Stimulated activated naive CD8-positive, alpha-beta T cell treated with anti-CD3 and anti-CD28 coated beads, Interleukin-15, amount 100 ng/mL, for 72 hours (primary cell): ENCODE data around the gene DR1.
A peak's percentile ranks its signal among the peaks of the same experiment; 100 is the strongest.

Experiments
- ATAC-seq: fragments of 150-1000 bp; cut with Tn5 transposase; 2 replicates; pipeline ENCODE4 v1.10.0; 2021; ENCODE audit warnings: mild to moderate bottlenecking, moderate library complexity
- DNase-seq, 2 donors: peaks; one replicate each; pipeline ENCODE4 v3.0.0; 2021 to 2022
- H3K27ac Mint-ChIP-seq, 2 donors: one replicate each; pipeline ENCODE4 v1.8.0; 2022; ENCODE audit warnings: mild to moderate bottlenecking in 2 of 2, mixed read lengths in 2 of 2, moderate library complexity in 2 of 2
- H3K27me3 Mint-ChIP-seq: one replicate; pipeline ENCODE4 v1.8.0; 2022; ENCODE audit warnings: mixed read lengths
- H3K4me1 Mint-ChIP-seq: one replicate; pipeline ENCODE4 v1.8.0; 2022; ENCODE audit warnings: mild to moderate bottlenecking, mixed read lengths
- H3K4me3 Mint-ChIP-seq, 2 donors: one replicate each; pipeline ENCODE4 v1.8.0; 2022; ENCODE audit warnings: mild to moderate bottlenecking in 2 of 2, mixed read lengths in 2 of 2, moderate library complexity in 1 of 2
- H3K9me3 Mint-ChIP-seq, 2 donors: one replicate each; pipeline ENCODE4 v1.8.0; 2022; ENCODE audit warnings: mixed read lengths in 2 of 2

Gene DR1

DNA sequence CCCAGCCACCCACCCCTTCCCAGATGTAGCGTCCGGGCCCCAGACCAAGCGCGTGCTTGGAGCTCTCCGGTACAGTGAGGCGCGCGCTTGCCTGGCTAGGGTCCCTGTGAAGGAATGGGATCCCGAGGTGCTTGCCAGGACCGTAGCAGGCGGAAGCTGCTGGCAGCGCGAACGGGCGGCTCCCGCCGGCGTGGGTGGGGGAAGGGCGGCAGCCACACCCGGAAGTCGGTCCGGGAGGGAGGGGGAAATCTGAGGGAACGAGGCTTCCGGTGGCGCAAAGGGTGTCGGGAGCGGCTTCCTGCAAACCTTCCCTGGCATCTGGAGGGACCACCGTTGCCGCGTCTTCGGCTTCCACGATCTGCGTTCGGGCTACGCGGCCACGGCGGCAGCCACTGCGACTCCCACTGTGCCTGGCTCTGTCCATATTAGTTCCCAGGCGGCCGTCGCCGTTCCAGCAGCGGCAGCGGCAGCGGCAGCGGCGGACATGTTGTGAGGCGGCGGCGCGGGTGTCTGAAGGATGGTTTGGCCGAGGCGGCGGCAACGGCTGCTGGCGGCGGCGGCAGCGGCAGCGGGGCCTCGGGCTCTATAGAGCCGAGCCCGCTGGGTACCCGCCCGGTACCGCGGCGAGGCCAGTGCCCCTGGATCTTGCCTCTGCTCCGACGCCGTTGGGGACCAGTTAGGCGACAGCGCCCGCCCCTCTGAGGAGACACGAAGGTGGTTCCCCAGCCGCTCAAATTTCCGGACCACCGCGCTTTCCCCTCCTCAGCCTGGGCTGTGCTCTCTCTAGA is at the start of gene DR1:
DR1 (plus strand) TSS at position 275 of the 788 bp plus-strand sequence. CDS start 739 bp downstream, outside the sequence.
- Mint-ChIP-seq H3K4me1 (peaks cover 19% of the 10 kb centered on the region), H3K27me3 (no peaks in the 10 kb centered on the region), H3K9me3 (no peaks in the 10 kb centered on the region), H3K27ac (peak within 1 kb of the TSS; percentile 96 to 99), H3K4me3 (peak within 1 kb of the TSS; percentile 98)
- ATAC-seq (peak; percentile 84), DNase-seq (peak; percentile 88 to 91)

DNA sequence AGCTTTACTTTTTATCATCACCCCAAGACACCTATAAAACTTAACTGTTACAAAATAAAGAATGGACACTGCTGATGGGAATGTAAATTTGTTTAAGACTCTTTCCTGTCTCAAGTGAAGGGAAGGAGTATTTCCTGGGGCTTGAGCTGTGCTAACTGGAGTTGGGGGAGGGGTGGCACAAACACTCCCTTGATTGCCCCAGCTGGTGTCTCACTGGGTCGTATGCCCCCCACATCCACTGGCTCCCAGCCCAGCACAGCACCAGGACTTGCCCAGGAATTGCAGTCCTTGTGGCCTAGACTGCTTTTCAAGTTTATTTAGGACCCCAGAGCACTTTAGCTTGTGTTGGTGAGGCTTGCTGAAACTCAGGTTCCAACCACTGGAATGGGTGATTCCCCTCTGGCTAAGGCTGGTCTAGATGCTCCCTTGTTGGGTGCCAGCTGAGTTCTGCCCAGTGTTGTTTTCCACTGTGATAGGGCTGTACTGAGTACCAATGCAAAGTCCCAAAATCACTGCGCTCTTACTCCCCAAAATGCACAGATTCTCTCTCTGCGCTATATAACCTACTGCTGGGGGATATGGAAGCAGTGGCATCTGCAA is 49.1 kb upstream of the DR1 start:
- Mint-ChIP-seq H3K4me1 (no peaks in the 10 kb centered on the region), H3K4me3 (no peak overlapping the region), H3K27me3 (no peaks in the 10 kb centered on the region), H3K9me3 (no peaks in the 10 kb centered on the region), H3K27ac (no peak overlapping the region)
- ATAC-seq: no peak
- DNase-seq: no peak

DNA sequence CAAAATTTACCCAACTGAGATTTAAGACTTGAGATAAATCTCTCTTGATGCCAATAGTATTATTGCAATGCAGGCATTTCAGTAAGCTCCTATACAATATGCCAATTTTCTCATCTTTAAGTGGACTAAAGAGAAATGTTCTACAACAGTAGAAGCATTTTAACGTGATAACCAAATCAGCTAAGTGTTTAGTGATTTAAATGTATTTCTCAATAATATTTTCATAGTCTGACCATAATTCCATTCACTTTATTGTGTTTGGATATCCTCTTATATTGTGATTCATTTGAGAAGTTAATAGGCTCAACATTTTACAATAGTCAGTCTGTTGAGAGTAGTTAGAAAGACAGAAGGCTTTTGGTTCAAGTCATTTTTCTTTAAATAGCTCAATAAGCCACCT is 44.6 kb upstream of the DR1 start:
- DNase-seq (no peak), ATAC-seq (no peak)
- Mint-ChIP-seq H3K4me1 (no peaks in the 10 kb centered on the region), H3K4me3 (no peak overlapping the region), H3K27me3 (no peaks in the 10 kb centered on the region), H3K27ac (no peak overlapping the region), H3K9me3 (no peaks in the 10 kb centered on the region)

DNA sequence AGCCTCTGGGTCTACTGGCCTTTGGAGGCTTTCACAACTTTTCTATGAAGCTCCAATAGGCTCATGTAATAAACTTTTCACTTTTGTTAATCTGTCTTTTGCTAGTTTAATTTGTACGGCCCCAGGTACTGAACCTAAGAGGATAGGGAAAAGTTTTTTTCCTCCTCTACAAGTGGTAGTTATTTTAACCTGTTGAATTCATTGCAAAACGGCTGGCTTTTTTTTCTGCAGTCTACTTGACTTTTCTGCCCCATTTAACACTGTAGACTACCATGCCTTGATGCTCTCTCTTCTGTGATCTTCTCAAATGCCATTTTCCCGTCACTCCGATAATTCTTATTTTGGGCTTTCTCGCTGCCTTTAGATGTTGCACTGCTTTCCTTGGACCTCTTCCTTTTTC is 43.6 kb upstream of the DR1 start:
- H3K27ac Mint-ChIP-seq: no peak overlapping the region
- no peak for DNase-seq
- H3K4me3 Mint-ChIP-seq: no peak overlapping the region
- no peaks in the 10 kb centered on the region for H3K4me1 Mint-ChIP-seq
- no peak for ATAC-seq
- no peaks in the 10 kb centered on the region for H3K27me3 Mint-ChIP-seq
- no peaks in the 10 kb centered on the region for H3K9me3 Mint-ChIP-seq

DNA sequence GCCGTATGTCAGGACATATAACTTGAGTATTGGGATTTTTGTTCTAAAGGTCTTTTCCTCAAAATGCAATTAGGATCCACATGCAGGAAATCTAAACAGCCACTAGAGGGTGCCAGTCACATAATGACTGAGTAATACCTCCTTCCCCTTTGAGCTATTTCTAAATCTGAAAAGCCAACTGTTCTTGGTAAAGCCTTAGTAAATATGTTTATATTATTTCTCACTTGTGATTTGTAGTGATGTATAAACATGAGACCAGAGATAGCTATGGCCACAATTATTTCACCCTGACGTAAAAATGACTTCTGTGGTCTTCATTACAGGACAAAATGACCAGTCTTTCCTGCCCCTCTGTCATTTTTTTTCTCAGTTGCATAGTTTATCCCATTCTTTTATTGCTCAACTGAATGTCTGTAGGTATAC is 41.0 kb upstream of the DR1 start:
- ATAC-seq (peak; percentile 48), DNase-seq (peak; percentile 27 to 41)
- Mint-ChIP-seq H3K4me3 (no peak overlapping the region), H3K4me1 (no peaks in the 10 kb centered on the region), H3K27me3 (no peaks in the 10 kb centered on the region), H3K9me3 (no peaks in the 10 kb centered on the region), H3K27ac (no peak overlapping the region)

DNA sequence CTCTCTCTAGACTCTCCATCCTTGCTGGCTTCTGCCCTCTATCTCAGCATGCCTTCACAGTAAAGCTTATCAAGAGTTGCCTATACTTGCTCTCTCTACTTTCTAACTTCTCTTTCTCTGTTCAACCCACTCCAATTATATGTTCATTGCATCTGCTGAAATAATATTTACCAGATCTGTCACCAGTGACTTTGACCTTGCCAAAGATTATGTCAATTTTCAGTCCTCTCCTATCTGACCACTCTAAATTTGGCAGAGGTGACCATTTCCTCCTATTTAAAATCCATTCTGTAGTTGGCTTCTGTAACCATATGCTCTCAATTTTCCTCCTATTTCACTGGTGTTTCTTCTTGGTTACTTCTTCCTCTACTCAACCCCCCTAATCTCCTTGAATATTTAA is 38.8 kb upstream of the DR1 start:
- ATAC-seq (no peak), DNase-seq (no peak)
- H3K4me3 Mint-ChIP-seq: no peak overlapping the region
- no peak overlapping the region for H3K27ac Mint-ChIP-seq
- H3K4me1 Mint-ChIP-seq: no peaks in the 10 kb centered on the region
- no peaks in the 10 kb centered on the region for H3K9me3 Mint-ChIP-seq
- H3K27me3 Mint-ChIP-seq: no peaks in the 10 kb centered on the region

DNA sequence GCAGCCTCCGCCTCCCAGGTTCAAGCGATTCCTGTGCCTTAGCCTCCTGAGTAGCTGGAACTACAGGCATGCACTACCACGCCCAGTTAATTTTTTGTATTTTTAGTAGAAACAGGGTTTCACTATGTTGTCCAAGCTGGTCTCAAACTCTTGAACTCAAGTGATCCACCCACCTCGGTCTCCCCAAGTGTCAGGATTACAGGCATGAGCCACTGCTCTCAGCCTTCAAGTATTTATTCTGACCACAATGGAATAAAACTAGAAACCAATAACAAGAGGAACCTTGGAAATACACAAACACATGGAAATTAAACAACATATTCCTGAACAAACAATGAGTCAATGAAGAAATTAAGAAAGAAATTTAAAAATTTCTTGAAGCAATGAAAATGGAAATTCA is 32.7 kb upstream of the DR1 start:
- DNase-seq: no peak
- Mint-ChIP-seq H3K4me1 (no peaks in the 10 kb centered on the region), H3K4me3 (no peak overlapping the region), H3K27ac (no peak overlapping the region), H3K27me3 (no peaks in the 10 kb centered on the region), H3K9me3 (no peaks in the 10 kb centered on the region)
- no peak for ATAC-seq

DNA sequence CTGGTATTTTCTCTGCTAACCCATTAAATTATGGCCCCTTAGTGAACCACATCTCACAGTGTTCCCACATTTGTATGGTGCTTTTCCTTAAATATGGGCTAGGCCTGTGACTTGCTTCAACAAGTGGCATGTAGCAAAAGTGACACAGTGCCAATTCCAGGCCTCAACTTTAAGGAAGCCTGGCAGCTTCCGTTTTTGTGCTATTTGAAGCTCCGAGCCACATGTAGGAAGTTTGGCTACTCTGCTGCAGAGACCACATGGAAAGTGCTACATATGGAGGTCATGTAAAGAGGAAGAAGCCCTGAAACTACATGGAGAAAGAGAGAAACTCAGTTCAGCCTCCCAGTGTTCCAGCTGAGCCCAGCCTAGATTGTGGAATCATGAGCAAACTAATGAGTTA is 28.5 kb upstream of the DR1 start:
- Mint-ChIP-seq H3K27me3 (no peaks in the 10 kb centered on the region), H3K27ac (no peak overlapping the region), H3K4me3 (no peak overlapping the region), H3K4me1 (no peaks in the 10 kb centered on the region), H3K9me3 (no peaks in the 10 kb centered on the region)
- ATAC-seq (no peak), DNase-seq (no peak)

DNA sequence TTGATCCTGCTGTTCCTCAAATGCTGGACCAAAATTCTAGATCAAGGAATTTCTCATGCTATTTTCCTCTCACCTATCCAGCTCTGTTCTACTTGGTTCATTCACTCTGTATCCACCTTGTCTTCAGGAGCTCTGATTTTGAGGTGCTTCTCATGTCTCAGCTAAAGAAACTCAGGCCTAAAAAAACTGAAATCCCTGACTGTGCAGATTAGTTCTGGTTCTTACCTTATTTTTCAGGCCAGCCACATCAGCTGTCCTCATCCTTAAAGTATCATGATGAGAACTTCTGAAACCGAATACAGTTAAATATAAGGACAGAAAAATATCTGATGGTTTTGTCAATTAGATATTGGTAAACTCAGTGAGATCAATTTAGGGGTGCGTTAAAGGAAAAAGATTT is 27.8 kb upstream of the DR1 start:
- no peak for ATAC-seq
- H3K4me3 Mint-ChIP-seq: no peak overlapping the region
- H3K4me1 Mint-ChIP-seq: no peaks in the 10 kb centered on the region
- no peak for DNase-seq
- no peak overlapping the region for H3K27ac Mint-ChIP-seq
- H3K9me3 Mint-ChIP-seq: no peaks in the 10 kb centered on the region
- no peaks in the 10 kb centered on the region for H3K27me3 Mint-ChIP-seq

DNA sequence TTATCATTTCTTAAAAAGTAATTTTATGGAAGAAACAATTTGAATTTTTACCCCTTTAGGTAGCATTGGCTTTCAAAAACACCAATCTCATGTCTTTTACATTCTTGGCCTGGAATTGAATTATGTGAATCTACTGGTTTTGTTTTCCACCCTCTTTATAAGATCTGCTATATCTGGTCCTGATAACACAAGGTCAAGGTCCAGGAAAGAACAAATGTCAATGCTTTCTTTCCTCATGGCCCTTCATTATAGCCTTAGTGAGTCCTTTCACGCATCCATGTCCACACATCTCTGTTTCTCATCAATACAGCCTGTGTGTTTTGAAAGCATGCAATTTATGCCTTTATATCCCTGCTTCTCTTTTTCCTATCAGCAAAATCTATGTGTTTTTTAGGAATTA is 24.0 kb upstream of the DR1 start:
- no peak overlapping the region for H3K27ac Mint-ChIP-seq
- DNase-seq: no peak
- no peaks in the 10 kb centered on the region for H3K4me1 Mint-ChIP-seq
- ATAC-seq: no peak
- H3K4me3 Mint-ChIP-seq: no peak overlapping the region
- H3K9me3 Mint-ChIP-seq: no peaks in the 10 kb centered on the region
- H3K27me3 Mint-ChIP-seq: no peaks in the 10 kb centered on the region

DNA sequence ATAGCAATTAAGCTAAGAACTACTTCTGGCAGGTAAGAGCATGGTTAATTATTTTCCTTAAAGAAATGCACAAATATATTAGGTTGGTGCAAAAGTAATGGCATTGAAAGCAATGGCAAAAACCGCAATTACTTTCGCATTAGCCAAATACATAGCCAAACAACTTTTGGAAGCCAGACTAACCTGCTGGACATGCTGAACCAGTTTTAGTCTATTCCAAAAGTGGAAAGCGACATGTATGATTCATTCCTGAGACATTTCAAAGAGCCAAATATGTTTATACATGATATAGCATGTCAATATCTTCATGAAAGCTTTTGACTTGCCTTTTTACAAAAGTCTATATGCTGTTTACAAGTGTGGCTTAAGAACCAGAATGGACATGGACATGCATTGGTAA is 23.4 kb upstream of the DR1 start:
- Mint-ChIP-seq H3K4me1 (no peaks in the 10 kb centered on the region), H3K4me3 (no peak overlapping the region)
- ATAC-seq: no peak

DNA sequence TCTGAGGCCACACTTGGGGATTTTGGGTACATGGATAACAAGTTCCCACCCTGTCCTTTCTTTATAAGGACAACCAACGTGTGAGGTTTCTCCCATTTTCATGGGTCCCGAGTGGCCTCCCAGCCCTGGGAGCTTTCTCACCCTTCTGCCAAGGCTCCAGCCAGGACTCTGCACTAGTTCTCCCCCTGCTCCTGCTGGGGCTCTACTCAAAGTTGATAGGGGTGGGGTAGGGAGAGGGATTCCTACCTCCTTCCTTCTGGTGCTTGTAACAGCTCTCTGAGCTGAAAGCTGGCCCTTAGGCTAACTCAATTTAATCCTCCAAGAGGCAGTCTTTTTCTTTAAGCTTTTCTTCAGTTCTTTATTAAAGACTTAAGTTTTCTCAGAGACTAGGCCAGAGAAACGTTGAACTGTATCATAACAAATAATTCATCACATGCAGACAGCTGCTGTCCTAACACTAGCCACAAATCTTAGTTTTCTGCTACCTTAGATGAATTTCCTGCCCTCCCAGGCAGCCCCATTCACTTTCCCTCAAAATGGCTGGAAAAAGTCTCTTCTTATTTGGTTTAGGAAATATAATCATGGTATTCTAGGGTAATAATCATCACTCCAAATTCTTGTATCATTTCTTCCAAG is 22.4 kb upstream of the DR1 start:
- Mint-ChIP-seq H3K27me3 (no peaks in the 10 kb centered on the region), H3K4me1 (no peaks in the 10 kb centered on the region), H3K27ac (no peak overlapping the region), H3K4me3 (no peak overlapping the region), H3K9me3 (no peaks in the 10 kb centered on the region)
- ATAC-seq (no peak), DNase-seq (no peak)

More for the DNA sequence above, 23.4 kb upstream of the DR1 start:
- Mint-ChIP-seq H3K27ac (no peak overlapping the region), H3K27me3 (no peaks in the 10 kb centered on the region), H3K9me3 (no peaks in the 10 kb centered on the region)
- no peak for DNase-seq

DNA sequence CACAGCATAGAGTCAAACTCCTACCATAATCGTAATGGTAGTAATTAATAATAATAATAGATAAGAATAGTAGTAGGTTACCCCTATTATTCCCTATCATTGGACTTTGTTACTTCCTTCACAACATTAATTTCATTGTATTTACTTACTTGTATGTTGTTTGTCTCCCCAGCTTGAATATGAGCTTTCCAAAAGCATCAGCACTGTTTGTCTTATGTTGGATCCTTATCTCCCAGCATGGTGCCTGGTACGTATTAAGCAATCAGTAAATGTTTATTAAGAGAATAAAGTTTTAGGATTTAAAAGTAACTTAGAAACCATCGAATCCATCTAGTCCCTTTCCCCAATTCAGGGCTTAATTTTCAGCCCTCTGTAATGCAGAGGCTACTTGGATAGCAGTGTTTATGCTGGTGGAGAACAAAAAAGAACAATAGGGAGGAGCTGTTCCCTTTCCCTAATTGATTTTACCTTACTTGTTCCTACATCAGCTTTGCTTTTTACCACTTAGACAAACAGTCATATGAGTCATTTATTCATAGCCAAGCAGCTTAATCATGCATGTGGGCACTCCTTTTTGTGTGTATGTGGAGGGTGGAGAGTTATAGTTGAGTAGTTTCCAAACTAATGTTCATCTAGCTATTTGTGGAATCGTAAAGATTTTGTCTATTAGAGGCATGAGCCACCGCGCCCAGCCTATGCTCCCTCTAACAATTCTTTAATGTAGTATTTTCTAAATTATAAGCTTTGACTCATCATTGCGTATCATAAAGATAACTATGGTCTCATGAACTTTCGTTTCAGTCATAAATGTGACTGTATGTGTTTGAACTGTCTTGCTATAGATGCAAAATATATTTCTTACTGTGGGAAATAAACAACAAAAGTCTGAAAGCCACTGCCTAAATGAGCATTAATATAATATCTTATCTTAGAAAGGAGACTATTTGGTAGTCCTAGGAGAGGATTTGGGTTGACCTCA is 20.9 kb upstream of the DR1 start:
- ATAC-seq: no peak
- DNase-seq: no peak
- no peak overlapping the region for H3K4me3 Mint-ChIP-seq
- no peaks in the 10 kb centered on the region for H3K27me3 Mint-ChIP-seq
- no peak overlapping the region for H3K27ac Mint-ChIP-seq
- H3K4me1 Mint-ChIP-seq: no peaks in the 10 kb centered on the region
- H3K9me3 Mint-ChIP-seq: no peaks in the 10 kb centered on the region

DNA sequence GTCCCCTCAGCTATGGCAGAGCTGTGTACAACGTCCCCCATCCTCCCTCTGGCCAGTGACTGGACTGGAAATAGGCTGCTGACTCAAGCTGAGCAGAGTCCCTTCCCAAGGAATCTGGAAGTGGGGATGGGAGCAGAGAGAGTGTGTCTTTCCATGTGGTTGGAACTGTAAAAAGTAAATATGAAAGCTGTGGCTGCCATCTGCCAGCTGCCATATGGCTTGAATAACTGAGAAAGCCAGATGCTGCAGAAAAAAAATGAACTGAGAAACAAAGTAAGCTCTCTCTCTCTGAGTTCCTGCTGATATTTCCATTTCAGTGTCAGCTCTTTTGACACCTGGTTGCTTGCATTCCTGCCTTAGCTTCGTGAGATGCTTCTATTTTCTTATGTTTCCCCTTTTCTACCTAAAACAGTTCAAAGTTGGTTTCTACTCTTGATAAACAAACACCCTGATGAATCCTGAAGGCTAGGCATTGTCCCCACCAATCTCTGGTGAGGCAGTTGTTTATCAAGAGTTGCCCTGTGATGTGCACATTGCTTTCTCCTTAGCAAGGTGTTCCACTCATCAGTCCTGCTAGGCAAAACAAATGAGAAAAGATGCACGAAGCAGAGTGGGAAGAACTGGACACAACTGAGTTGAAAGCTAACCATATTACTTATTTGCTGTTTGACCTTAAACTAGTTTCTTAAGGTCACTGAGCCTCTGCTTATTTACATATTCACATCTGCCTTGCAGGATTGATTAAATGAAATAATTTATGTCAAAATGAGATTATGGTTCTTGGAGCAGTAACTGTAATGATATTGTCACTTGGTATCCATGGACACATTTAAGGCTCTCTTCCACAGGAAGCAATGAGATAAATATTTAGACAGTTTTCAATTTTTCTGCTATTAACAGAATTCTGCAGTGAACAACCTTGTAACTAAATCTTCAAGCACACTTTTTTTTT is 16.6 kb upstream of the DR1 start:
- H3K4me3 Mint-ChIP-seq: no peak overlapping the region
- DNase-seq: no peak
- no peaks in the 10 kb centered on the region for H3K4me1 Mint-ChIP-seq
- no peaks in the 10 kb centered on the region for H3K9me3 Mint-ChIP-seq
- H3K27me3 Mint-ChIP-seq: no peaks in the 10 kb centered on the region
- ATAC-seq: no peak
- no peak overlapping the region for H3K27ac Mint-ChIP-seq
